ENCODE measurements around the gene USE1.
A peak's percentile ranks its signal among the peaks of the same experiment; 100 is the strongest.

The USE1 gene

GRCh38 chr19:17256130-17256529 is 41.0 kb downstream of the USE1 start:
- DNase-seq (ENCODE audit: low read depth in 2 of 3, low spot score in 2 of 3), result no peak

- no peak for DNase-seq (ENCODE audit: low read depth in 2 of 3, low spot score in 2 of 3)
Observed at GRCh38 chr19:17259118-17259780, 44.1 kb downstream of the USE1 start.

DNA sequence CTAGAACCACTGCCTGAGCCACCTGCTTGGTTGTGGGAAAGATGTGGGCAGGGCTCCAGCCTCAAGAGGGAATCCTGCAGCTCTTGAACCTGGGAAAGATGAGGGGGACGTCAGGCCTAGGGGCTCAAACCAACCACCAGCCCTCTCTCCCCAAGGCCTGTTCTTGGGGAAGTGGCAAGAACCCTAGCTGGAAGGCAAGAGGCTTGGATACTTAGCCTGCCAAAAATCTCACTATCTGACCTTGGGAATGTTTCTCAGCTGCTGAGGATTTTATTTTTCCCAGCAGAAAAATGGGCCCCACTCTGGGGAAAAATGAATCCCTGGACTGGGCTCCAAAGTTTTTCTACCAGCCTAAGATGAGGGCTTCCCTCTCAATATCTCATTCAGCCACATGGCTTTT is 44.8 kb downstream of the USE1 start:
- no peak for DNase-seq (ENCODE audit: low read depth in 2 of 3, low spot score in 2 of 3)

GRCh38 chr19:17260842-17261325 is 45.7 kb downstream of the USE1 start:
- peak; percentile 67 to 90 (median 76) for DNase-seq (ENCODE audit: low read depth in 2 of 3, low spot score in 2 of 3)

DNA sequence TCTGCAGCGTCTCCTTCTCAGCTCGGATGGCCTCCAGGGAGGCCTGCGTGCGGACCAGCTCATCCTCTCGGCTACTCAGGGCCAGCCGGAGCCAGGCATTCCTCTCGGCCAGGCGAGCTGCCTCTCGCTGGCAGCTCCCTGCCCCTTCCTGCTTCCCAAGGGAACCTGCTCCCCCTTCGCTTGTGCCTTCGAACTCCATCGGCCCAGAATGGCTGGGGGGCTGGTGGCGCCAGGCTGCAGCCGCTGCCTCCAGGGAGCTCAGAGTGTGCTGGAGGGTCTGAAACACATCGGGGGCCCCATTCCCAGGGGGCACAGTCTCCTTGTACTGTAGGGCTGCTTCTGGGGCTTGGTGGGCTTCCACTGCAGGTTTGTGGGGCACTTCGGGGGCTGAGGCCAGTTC is 47.4 kb downstream of the USE1 start:
- no peak for DNase-seq (ENCODE audit: low read depth in 2 of 3, low spot score in 2 of 3)

GRCh38 chr19:17263712-17264640 is 48.8 kb downstream of the USE1 start:
- no peak for DNase-seq (ENCODE audit: low read depth in 2 of 3, low spot score in 2 of 3)

- DNase-seq (ENCODE audit: low read depth in 2 of 3, low spot score in 2 of 3), result no peak
Observed at GRCh38 chr19:17264641-17264979, 49.5 kb downstream of the USE1 start, which contains the start of gene USHBP1. TSS of gene USHBP1 (minus strand) at chr19:17264745. CDS start at chr19:17264299, 446 bp downstream.

DNA sequence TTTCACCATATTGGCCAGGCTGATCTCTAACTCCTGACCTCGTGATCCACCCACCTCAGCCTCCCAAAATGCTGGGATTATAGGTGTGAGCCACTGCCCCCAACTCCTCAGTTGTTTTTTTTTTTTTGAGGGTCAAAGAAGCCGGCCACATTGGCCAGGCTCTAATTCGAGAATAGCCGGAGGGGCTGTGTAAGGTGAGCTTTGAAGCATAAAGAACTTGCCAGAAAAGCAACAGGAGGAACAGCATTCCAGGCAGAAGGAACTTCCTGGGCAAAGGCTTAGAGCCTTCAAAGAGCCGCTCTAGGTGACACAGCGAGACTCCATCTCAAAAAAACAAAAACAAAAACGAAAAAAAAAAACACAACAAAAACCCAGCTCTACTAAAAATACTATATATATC is 50.9 kb downstream of the USE1 start:
- DNase-seq (ENCODE audit: low read depth in 2 of 3, low spot score in 2 of 3), result no peak

DNA sequence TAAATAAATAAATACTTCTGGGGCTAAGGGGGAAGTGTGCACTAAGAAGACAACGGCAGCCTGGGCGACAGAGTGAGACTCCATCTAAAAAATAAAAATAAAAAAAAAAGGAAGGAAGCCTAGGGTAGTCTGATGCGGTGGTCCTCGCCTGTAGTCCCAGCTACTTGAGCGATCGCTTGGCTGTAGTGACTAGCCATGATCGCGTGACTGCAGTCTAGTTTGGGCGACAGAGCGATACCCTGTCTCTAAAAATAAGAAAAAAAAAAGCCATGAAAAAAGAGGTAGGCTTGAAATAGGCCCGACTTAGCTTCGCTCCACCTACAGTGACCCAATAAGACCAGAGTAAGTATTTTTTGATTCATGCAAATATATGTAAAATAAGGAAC is 51.4 kb downstream of the USE1 start:
- DNase-seq (ENCODE audit: low read depth in 2 of 3, low spot score in 2 of 3), result no peak

DNA sequence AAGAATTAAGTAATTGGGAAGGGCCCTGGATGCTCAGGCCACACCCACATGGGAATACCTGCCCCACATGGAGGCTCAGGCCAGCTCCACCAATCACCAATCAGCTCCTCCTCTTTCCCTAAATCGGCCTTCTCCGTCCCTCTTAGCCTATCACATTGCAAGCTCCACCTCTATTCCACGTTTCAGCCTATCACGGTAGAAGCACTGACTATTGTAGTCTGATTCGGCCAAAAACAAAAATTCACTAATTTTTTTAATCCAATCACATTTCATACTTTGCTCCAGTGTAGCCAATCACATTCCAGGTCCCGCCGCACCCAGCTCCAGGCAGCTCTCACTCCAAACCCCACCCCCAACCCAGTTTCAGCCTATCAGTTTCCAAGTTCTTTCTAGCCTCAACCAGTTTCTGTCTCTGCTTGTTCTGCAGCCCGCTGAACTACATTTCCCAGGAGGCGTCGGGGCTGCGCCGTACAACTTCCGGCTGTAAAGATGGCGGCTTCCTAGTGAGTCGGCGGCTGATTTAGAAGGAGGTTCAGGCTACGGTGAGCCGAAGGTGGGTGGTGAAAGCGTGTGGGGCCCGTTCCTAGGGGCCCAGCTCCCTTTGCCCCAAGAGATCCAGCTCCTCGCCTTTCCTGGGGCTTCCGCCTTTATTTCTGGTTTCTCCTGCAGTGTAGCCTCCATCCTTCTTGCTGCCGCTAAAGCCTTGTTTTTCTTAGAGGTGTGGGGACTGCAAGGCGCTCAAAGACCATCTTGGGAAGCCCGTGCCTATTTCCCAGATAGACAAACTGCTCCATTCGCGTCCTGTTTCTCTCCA is 52.0 kb downstream of the USE1 start, which contains the start of gene BABAM1:
BABAM1 (plus strand) TSS at position 469 of the 814 bp plus-strand sequence. CDS start 1,364 bp downstream, outside the sequence.
- peak; percentile 67 to 83 (median 78) for DNase-seq (ENCODE audit: low read depth in 2 of 3, low spot score in 2 of 3)

DNA sequence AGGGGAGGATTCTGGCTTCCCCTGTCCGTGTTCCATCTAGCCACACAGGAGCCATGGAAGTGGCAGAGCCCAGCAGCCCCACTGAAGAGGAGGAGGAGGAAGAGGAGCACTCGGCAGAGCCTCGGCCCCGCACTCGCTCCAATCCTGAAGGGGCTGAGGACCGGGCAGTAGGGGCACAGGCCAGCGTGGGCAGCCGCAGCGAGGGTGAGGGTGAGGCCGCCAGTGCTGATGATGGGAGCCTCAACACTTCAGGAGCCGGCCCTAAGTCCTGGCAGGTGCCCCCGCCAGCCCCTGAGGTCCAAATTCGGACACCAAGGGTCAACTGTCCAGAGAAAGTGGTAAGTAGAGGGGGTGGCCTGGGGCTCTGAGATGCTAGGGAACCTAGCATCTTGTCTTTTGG is 53.6 kb downstream of the USE1 start:
- no peak for DNase-seq (ENCODE audit: low read depth in 2 of 3, low spot score in 2 of 3)

Measured in activated CD8-positive, alpha-beta memory T cell treated with anti-CD3 and anti-CD28 coated beads for 48 hours (primary cell).